Measurements from ENCODE around the gene HOXA13.
A peak's percentile ranks its signal among the peaks of the same experiment; 100 is the strongest.

GRCh38 chr7:27160546-27161213 is 39.2 kb downstream of the HOXA13 start:
- TF ChIP-seq CTCF (IDR thresholded peaks at IDR 0.05) (peak; percentile 90 to 100 (median 98)), POLR2A (IDR thresholded peaks at IDR 0.05) (no peak)
